Measurements from ENCODE around the gene PRKN.

DNA sequence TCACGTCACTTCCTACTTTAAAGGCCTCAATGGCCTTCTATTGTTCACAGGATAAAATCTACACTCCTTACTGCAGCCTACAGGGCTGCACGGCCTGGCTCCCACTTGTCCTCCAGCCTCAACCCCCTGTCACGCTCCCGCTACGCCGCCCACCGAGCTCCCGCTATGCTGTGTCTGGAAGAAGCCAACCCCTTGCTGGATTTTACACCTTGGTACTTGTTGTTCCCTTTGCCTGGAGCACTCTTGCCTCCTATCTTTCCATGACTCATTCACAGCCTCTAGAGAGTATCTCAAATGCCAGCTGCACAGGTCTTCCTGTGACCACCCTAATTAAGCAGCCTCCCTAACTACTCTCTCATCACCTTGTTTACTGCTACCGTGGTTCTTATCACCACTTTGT lies 259.9 kb downstream of the PRKN start:
- TF ChIP-seq CTCF (IDR thresholded peaks at IDR 0.05) (no peak), TCF7L2 (IDR thresholded peaks at IDR 0.05; ENCODE audit: low read depth, low read length) (no peak), POLR2AphosphoS5 (IDR thresholded peaks at IDR 0.05; ENCODE audit: low read depth, low read length) (no peak)
